ENCODE measurements around the gene MGLL. TPM values are rescaled to one million over a fixed set of nuclear protein-coding genes. Genes with fewer than 3 reads are reported as not detected.

Gene MGLL
- total RNA-seq, 1 donor from 2014 or later: 12.5 TPM

DNA sequence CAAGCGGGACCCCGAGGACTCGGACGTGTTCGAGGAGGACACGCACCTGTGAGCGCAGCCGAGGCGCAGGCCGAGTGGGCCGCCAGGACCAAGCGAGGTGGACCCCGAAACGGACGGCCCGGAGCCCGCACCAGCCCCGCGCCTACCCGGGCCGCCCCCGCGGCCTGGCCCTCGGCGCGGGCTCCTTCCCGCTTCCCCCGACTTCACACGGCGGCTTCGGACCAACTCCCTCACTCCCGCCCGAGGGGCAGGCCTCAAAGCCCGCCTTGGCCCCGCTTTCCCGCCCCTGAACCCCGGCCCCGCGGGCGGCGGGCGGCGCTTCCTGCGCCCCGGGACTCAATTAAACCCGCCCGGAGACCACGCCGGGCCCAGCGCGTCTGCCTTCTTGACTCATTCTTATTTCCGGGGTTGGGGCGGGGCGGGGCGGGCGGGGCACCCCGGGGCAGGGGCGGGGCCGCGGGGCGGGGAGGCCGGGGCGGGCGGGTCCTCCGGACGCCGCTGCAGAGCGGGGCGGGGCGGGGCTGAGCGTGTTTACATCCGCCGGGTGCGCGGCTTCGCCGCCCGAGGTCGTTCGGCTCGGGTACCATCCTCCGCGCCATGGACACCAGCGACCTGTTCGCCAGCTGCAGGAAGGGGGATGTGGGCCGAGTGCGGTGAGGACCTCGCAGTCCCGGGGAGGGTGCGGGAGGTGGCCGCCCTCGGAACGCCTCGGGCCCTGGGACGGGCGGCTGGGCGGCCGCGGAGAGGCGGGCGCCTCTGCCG lies 149.7 kb downstream of the MGLL start, which contains the start of gene ABTB1:
Gene ABTB1 (plus strand): TSS at position 524 of the 762 bp plus-strand sequence. CDS start 74 bp downstream, at position 598.
- Histone ChIP-seq H3K4me3 (ENCODE audit: low read length in 3 of 3) (peak within 1 kb of the TSS; percentile 68 to 89 (median 84)), H3K9me3 (ENCODE audit: control insufficient read depth in 3 of 3, low read length in 3 of 3) (no peaks in the 10 kb centered on the region), H3K27ac (ENCODE audit: low read depth, low read length) (peak within 1 kb of the TSS; percentile 83), H3K36me3 (ENCODE audit: control insufficient read depth in 3 of 3, insufficient read depth in 3 of 3, low read length in 3 of 3) (peaks cover 18 to 25% (median 20%) of the 10 kb centered on the region in 3 donors), H3K4me1 (ENCODE audit: control insufficient read depth in 3 of 3, insufficient read depth in 3 of 3, low read length in 3 of 3) (peaks cover 14 to 41% (median 29%) of the 10 kb centered on the region in 3 donors), H3K27me3 (ENCODE audit: control insufficient read depth in 3 of 3, insufficient read depth in 3 of 3, low read length in 3 of 3) (no peaks in the 10 kb centered on the region), H3K9ac (ENCODE audit: low read depth in 1 of 3, low read length in 3 of 3) (peak within 1 kb of the TSS; percentile 77 to 90 (median 86))

DNA sequence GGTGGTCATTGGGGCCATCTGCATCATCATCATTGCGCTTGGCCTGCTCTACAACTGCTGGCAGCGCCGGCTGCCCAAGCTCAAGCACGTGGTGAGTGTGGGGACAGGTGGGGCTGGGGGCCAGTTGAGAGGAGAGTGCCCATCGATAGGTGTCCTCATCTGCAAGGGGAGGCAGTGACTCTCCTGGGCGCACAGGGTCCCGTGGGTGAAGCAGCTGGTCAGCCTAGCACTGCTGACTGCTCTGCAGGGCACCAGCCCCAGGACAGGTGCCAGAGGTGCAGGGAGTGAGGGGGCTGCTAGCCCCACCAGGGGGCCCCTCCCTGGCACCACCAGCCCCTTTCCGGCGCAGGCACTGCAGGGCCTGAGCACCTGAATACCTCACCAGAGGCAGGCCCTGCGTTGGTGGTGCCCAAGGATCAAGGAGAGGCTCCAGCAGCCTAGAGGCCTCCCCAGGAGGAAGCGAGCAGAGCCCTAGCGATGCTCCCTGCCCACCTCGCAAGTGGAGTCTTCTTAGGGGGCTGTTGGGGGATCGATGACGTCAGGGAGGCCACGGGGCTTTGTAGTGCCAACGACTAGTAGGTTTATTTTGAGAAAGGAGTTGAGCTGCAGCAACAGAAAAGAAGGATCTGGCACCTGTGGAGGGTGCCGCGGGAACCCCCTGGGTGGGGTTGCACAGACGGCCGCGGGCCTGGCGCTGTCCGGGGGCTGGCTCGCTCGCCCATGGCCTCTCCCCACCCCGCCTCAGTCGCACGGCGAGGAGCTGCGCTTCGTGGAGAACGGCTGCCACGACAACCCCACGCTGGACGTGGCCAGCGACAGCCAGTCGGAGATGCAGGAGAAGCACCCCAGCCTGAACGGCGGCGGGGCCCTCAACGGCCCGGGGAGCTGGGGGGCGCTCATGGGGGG lies 150.5 kb downstream of the MGLL start:
- Histone ChIP-seq H3K27me3 (ENCODE audit: control insufficient read depth in 3 of 3, insufficient read depth in 3 of 3, low read length in 3 of 3) (no peaks in the 10 kb centered on the region), H3K36me3 (ENCODE audit: control insufficient read depth in 3 of 3, insufficient read depth in 3 of 3, low read length in 3 of 3) (peaks cover 12 to 18% (median 13%) of the 10 kb centered on the region in 3 donors), H3K4me1 (ENCODE audit: control insufficient read depth in 3 of 3, insufficient read depth in 3 of 3, low read length in 3 of 3) (peaks cover 14 to 41% (median 29%) of the 10 kb centered on the region in 3 donors), H3K9me3 (ENCODE audit: control insufficient read depth in 3 of 3, low read length in 3 of 3) (no peaks in the 10 kb centered on the region), H3K27ac (ENCODE audit: low read depth, low read length) (peak overlapping the region; percentile 83), H3K9ac (ENCODE audit: low read depth in 1 of 3, low read length in 3 of 3) (peak overlapping the region; percentile 74 to 90 (median 86)), H3K4me3 (ENCODE audit: low read length in 3 of 3) (peak overlapping the region; percentile 48 to 74 (median 70))

GRCh38 chr3:127670761-127671522 lies 151.4 kb downstream of the MGLL start:
- Histone ChIP-seq H3K27me3 (ENCODE audit: control insufficient read depth in 3 of 3, insufficient read depth in 3 of 3, low read length in 3 of 3) (no peaks in the 10 kb centered on the region), H3K9me3 (ENCODE audit: control insufficient read depth in 3 of 3, low read length in 3 of 3) (no peaks in the 10 kb centered on the region), H3K4me1 (ENCODE audit: control insufficient read depth in 3 of 3, insufficient read depth in 3 of 3, low read length in 3 of 3) (peaks cover 14 to 35% (median 24%) of the 10 kb centered on the region in 3 donors), H3K27ac (ENCODE audit: low read depth, low read length) (no peak overlapping the region), H3K9ac (ENCODE audit: low read depth in 1 of 3, low read length in 3 of 3) (no peak overlapping the region), H3K36me3 (ENCODE audit: control insufficient read depth in 3 of 3, insufficient read depth in 3 of 3, low read length in 3 of 3) (peaks cover 5 to 10% (median 5%) of the 10 kb centered on the region in 3 donors), H3K4me3 (ENCODE audit: low read length in 3 of 3) (no peak overlapping the region)

- peaks cover 3 to 4% (median 3%) of the 10 kb centered on the region in 3 donors for H3K36me3 ChIP-seq (ENCODE audit: control insufficient read depth in 3 of 3, insufficient read depth in 3 of 3, low read length in 3 of 3)
- peaks cover 14 to 29% (median 20%) of the 10 kb centered on the region in 3 donors for H3K4me1 ChIP-seq (ENCODE audit: control insufficient read depth in 3 of 3, insufficient read depth in 3 of 3, low read length in 3 of 3)
- peak overlapping the region in 1 of 3 donors; percentile 16 for H3K9ac ChIP-seq (ENCODE audit: low read depth in 1 of 3, low read length in 3 of 3)
- no peaks in the 10 kb centered on the region for H3K9me3 ChIP-seq (ENCODE audit: control insufficient read depth in 3 of 3, low read length in 3 of 3)
- H3K27ac ChIP-seq (ENCODE audit: low read depth, low read length): no peak overlapping the region
- no peaks in the 10 kb centered on the region for H3K27me3 ChIP-seq (ENCODE audit: control insufficient read depth in 3 of 3, insufficient read depth in 3 of 3, low read length in 3 of 3)
- no peak overlapping the region for H3K4me3 ChIP-seq (ENCODE audit: low read length in 3 of 3)
Measured at GRCh38 chr3:127670229-127670559, 152.1 kb downstream of the MGLL start.

- H3K4me1 ChIP-seq (ENCODE audit: control insufficient read depth in 3 of 3, insufficient read depth in 3 of 3, low read length in 3 of 3): peaks cover 14 to 26% (median 17%) of the 10 kb centered on the region in 3 donors
- H3K27me3 ChIP-seq (ENCODE audit: control insufficient read depth in 3 of 3, insufficient read depth in 3 of 3, low read length in 3 of 3): no peaks in the 10 kb centered on the region
- H3K27ac ChIP-seq (ENCODE audit: low read depth, low read length): no peak overlapping the region
- peaks cover 0 to under 1% (median under 1%) of the 10 kb centered on the region in 3 donors for H3K36me3 ChIP-seq (ENCODE audit: control insufficient read depth in 3 of 3, insufficient read depth in 3 of 3, low read length in 3 of 3)
- peak overlapping the region in 1 of 3 donors; percentile 16 for H3K9ac ChIP-seq (ENCODE audit: low read depth in 1 of 3, low read length in 3 of 3)
- no peak overlapping the region for H3K4me3 ChIP-seq (ENCODE audit: low read length in 3 of 3)
- H3K9me3 ChIP-seq (ENCODE audit: control insufficient read depth in 3 of 3, low read length in 3 of 3): no peaks in the 10 kb centered on the region
Measured at GRCh38 chr3:127669541-127670228, 152.6 kb downstream of the MGLL start.

GRCh38 chr3:127668906-127669305 lies 153.4 kb downstream of the MGLL start:
- peaks cover 11 to 18% (median 14%) of the 10 kb centered on the region in 3 donors for H3K4me1 ChIP-seq (ENCODE audit: control insufficient read depth in 3 of 3, insufficient read depth in 3 of 3, low read length in 3 of 3)
- H3K4me3 ChIP-seq (ENCODE audit: low read length in 3 of 3): no peak overlapping the region
- H3K9ac ChIP-seq (ENCODE audit: low read depth in 1 of 3, low read length in 3 of 3): no peak overlapping the region
- H3K27me3 ChIP-seq (ENCODE audit: control insufficient read depth in 3 of 3, insufficient read depth in 3 of 3, low read length in 3 of 3): no peaks in the 10 kb centered on the region
- no peaks in the 10 kb centered on the region for H3K9me3 ChIP-seq (ENCODE audit: control insufficient read depth in 3 of 3, low read length in 3 of 3)
- no peak overlapping the region for H3K27ac ChIP-seq (ENCODE audit: low read depth, low read length)
- no peaks in the 10 kb centered on the region for H3K36me3 ChIP-seq (ENCODE audit: control insufficient read depth in 3 of 3, insufficient read depth in 3 of 3, low read length in 3 of 3)

DNA sequence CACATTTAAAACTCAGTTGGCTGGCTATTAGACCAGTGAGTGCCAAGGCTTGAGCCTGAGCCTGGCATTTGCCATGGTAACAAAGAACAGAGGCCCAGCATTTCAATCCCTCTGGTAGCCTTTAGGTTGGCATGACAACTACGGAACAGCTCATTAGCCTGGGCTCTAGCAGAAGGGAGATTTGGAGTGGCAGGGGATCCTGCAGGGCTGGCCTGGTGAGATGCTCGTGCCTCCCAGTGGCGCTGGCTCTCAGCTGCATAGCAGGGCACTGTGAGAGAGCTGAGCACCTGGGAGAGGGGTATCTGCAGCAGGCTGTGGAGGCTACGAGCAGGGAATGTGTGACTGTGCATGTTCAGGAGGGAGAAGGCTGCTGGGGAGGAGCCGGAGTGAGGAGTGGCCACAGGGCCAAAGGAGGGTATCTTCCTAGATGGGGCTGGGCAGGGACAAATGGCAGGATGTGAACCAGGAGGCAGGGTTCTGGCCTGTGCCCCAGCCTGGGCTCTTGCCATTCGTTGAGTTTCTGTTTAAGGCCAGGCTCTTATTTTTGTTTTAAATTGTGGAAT lies 155.1 kb downstream of the MGLL start:
- Histone ChIP-seq H3K36me3 (ENCODE audit: control insufficient read depth in 3 of 3, insufficient read depth in 3 of 3, low read length in 3 of 3) (no peaks in the 10 kb centered on the region), H3K9ac (ENCODE audit: low read depth in 1 of 3, low read length in 3 of 3) (no peak overlapping the region)

DNA sequence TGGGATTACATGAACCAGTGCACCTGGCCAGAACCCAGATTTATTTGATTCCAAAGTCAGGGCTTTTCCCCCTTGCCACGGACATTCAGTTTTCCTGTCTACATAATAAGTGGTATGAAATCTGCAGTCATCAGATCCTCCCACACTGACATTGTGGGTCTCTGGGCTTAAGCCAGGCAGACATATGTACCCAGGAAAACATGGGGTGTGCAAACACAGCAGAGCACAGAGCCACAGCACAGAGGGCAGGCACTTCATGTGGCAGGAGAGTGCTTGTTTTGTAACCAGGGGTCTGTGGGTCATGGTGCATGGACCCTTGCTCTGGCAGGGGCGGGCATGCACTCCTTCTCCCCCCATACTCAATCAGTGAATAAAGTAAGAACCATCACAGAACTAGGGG lies 155.6 kb downstream of the MGLL start:
- H3K36me3 ChIP-seq (ENCODE audit: control insufficient read depth in 3 of 3, insufficient read depth in 3 of 3, low read length in 3 of 3): no peaks in the 10 kb centered on the region
- H3K27ac ChIP-seq (ENCODE audit: low read depth, low read length): no peak overlapping the region
- H3K27me3 ChIP-seq (ENCODE audit: control insufficient read depth in 3 of 3, insufficient read depth in 3 of 3, low read length in 3 of 3): no peaks in the 10 kb centered on the region
- no peak overlapping the region for H3K4me3 ChIP-seq (ENCODE audit: low read length in 3 of 3)
- H3K9ac ChIP-seq (ENCODE audit: low read depth in 1 of 3, low read length in 3 of 3): no peak overlapping the region
- H3K9me3 ChIP-seq (ENCODE audit: control insufficient read depth in 3 of 3, low read length in 3 of 3): no peaks in the 10 kb centered on the region
- peaks cover 1 to 4% (median 2%) of the 10 kb centered on the region in 3 donors for H3K4me1 ChIP-seq (ENCODE audit: control insufficient read depth in 3 of 3, insufficient read depth in 3 of 3, low read length in 3 of 3)

More for the DNA sequence above, 155.1 kb downstream of the MGLL start:
- H3K27ac ChIP-seq (ENCODE audit: low read depth, low read length): no peak overlapping the region
- H3K9me3 ChIP-seq (ENCODE audit: control insufficient read depth in 3 of 3, low read length in 3 of 3): no peaks in the 10 kb centered on the region
- no peaks in the 10 kb centered on the region for H3K27me3 ChIP-seq (ENCODE audit: control insufficient read depth in 3 of 3, insufficient read depth in 3 of 3, low read length in 3 of 3)
- H3K4me1 ChIP-seq (ENCODE audit: control insufficient read depth in 3 of 3, insufficient read depth in 3 of 3, low read length in 3 of 3): peaks cover 5 to 10% (median 7%) of the 10 kb centered on the region in 3 donors
- no peak overlapping the region for H3K4me3 ChIP-seq (ENCODE audit: low read length in 3 of 3)

DNA sequence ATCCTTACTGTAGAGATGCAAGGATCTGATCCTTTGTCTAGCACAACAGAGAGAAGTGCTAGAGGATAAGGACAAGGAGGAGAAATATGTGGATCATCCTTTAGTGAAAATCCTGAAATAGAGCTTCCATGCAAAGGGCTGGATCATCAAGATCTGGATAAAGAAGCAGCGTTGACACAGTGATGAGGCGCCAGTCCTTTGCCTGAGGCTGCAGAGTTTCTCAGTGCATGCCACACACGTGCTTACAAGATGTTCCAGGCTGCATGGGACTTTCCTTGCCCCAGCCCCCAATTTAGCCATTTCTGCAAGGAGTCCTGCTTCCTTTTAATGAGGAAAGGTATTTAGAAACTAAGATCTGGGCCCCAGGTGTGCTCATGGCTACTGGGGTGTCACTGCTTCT lies 156.7 kb downstream of the MGLL start:
- Histone ChIP-seq H3K4me3 (ENCODE audit: low read length in 3 of 3) (no peak overlapping the region), H3K4me1 (ENCODE audit: control insufficient read depth in 3 of 3, insufficient read depth in 3 of 3, low read length in 3 of 3) (no peaks in the 10 kb centered on the region), H3K9me3 (ENCODE audit: control insufficient read depth in 3 of 3, low read length in 3 of 3) (no peaks in the 10 kb centered on the region), H3K9ac (ENCODE audit: low read depth in 1 of 3, low read length in 3 of 3) (no peak overlapping the region), H3K36me3 (ENCODE audit: control insufficient read depth in 3 of 3, insufficient read depth in 3 of 3, low read length in 3 of 3) (peaks cover 0 to 2% (median 0%) of the 10 kb centered on the region in 3 donors), H3K27me3 (ENCODE audit: control insufficient read depth in 3 of 3, insufficient read depth in 3 of 3, low read length in 3 of 3) (no peaks in the 10 kb centered on the region), H3K27ac (ENCODE audit: low read depth, low read length) (no peak overlapping the region)

Data from skeletal muscle tissue (tissue), 4 donors.